HepG2 (cell line): ENCODE data around the gene ERV3-1. TPM values are rescaled to one million over a fixed set of nuclear protein-coding genes. Genes with fewer than 3 reads are reported as not detected.

Source experiments
- E2F2 ChIP-seq: sonication (generic); formaldehyde crosslinking; IDR thresholded peaks from 2 replicates; pipeline ENCODE4 v1.4.0; 2020; ENCODE audit warnings: missing genetic modification reagents, borderline replicate concordance
- FOSL2 ChIP-seq: sonication (generic); formaldehyde crosslinking; IDR thresholded peaks from 2 replicates; pipeline ENCODE4 v1.4.0; 2020; ENCODE audit warnings: missing genetic modification reagents
- MEIS2 ChIP-seq: sonication (generic); formaldehyde crosslinking; IDR thresholded peaks from 2 replicates; pipeline ENCODE4 v1.9.0; 2021; ENCODE audit warnings: mild to moderate bottlenecking, missing genetic modification reagents
- NFYB ChIP-seq: sonication (generic); formaldehyde crosslinking; IDR thresholded peaks from 2 replicates; pipeline ENCODE4 v1.4.0; 2020; ENCODE audit warnings: missing genetic modification reagents
- RBM22 ChIP-seq: fragments of 200-400 bp; formaldehyde crosslinking; optimal IDR thresholded peaks from 2 replicates; pipeline ENCODE3; 2017; ENCODE audit warnings: mild to moderate bottlenecking, low read length, moderate library complexity
- SRSF4 ChIP-seq: fragments of 200-400 bp; formaldehyde crosslinking; IDR thresholded peaks from one replicate; pipeline ENCODE4 v1.6.1; 2018; ENCODE audit warnings: mild to moderate bottlenecking, low read depth, low read length, moderate library complexity; ENCODE audit not compliant: poor library complexity, severe bottlenecking
- TOE1 ChIP-seq: sonication (generic); formaldehyde crosslinking; IDR thresholded peaks from 2 replicates; pipeline ENCODE4 v1.4.0; 2020; ENCODE audit warnings: mild to moderate bottlenecking, missing genetic modification reagents
- TRIM22 ChIP-seq: fragments of 450-650 bp; IDR thresholded peaks from 2 replicates; pipeline ENCODE4 v1.6.1; 2017
- ZFP36L2 ChIP-seq: sonication (generic); formaldehyde crosslinking; IDR thresholded peaks from 2 replicates; pipeline ENCODE4 v1.4.0; 2020; ENCODE audit warnings: missing genetic modification reagents
- ZNF274 ChIP-seq: sonication (generic); formaldehyde crosslinking; IDR thresholded peaks from 2 replicates; pipeline ENCODE4 v1.5.1; 2020; ENCODE audit warnings: mild to moderate bottlenecking, missing genetic modification reagents
- ZNF549 ChIP-seq: sonication (generic); formaldehyde crosslinking; IDR thresholded peaks from 2 replicates; pipeline ENCODE4 v1.5.0; 2020; ENCODE audit warnings: missing genetic modification reagents
- ZNF550 ChIP-seq: sonication (generic); formaldehyde crosslinking; IDR thresholded peaks from 2 replicates; pipeline ENCODE4 v1.4.0; 2020; ENCODE audit warnings: mild to moderate bottlenecking, missing genetic modification reagents, borderline replicate concordance
- ZNF574 ChIP-seq: sonication (generic); formaldehyde crosslinking; IDR thresholded peaks from 2 replicates; pipeline ENCODE4 v1.4.0; 2020; ENCODE audit warnings: missing genetic modification reagents
- ZNF646 ChIP-seq: sonication (generic); formaldehyde crosslinking; IDR thresholded peaks from 2 replicates; pipeline ENCODE4 v1.9.0; 2021; ENCODE audit warnings: mild to moderate bottlenecking, missing genetic modification reagents
- ZZZ3 ChIP-seq: sonication (generic); formaldehyde crosslinking; IDR thresholded peaks from 2 replicates; pipeline ENCODE4 v1.4.0; 2020; ENCODE audit warnings: missing genetic modification reagents, mild to moderate bottlenecking, borderline replicate concordance
- polyA plus RNA-seq, 8 experiments: library from polyadenylated mRNA; depleted of rRNA in 3 of 8; stranded (reverse) in 7 of 8; unstranded in 1 of 8; fragments of >200 nt; fragmentation: Illumina TruSeq in 4 of 8; extraction: Trizol in 4 of 8; gene quantifications; 2 replicates each; pipeline versions ENCODE4 v1.2.1 to v1.2.3, GENCODE V29; 2011 to 2016; ENCODE audit warnings: low read depth in 4 of 8, missing spikeins in 1 of 8, mixed read lengths in 1 of 8; ENCODE audit not compliant: insufficient read depth in 1 of 8
- total RNA-seq, 5 experiments: library from RNA; depleted of rRNA; stranded (reverse); fragments of >200 nt; fragmentation: Illumina TruSeq; extraction: Trizol; gene quantifications; 2 replicates each; pipeline ENCODE4 v1.2.3, GENCODE V29; 2016; ENCODE audit warnings: low read depth in 1 of 5

Gene ERV3-1
- total and polyA plus RNA-seq, 2 of the 13 experiments (the other 11 are each of a cell fraction or from before 2014, with no cell fraction given) = 20.4 to 86.3 TPM

GRCh38 chr7:64947252-64948000 lies 59.1 kb downstream of the ERV3-1 start (continued):
- TF ChIP-seq ZNF574 (CRISPR knock-in tag) (no peak), MEIS2 (no peak), ZNF646 (CRISPR knock-in tag) (0 out of 2 replicates have a peak, but pooled peaks have one; percentile 12), E2F2 (CRISPR knock-in tag) (no peak), ZFP36L2 (CRISPR knock-in tag) (no peak), ZNF550 (no peak), TRIM22 (no peak), TOE1 (no peak), NFYB (CRISPR knock-in tag) (no peak), ZNF549 (CRISPR knock-in tag) (no peak), SRSF4 (no peak), RBM22 (no peak), FOSL2 (CRISPR knock-in tag) (no peak), ZNF274 (CRISPR knock-in tag) (peak; percentile 46; the same call in 1 of the 2 replicates), ZZZ3 (CRISPR knock-in tag) (no peak)
